ENCODE measurements around the gene WARS2.

GRCh38 chr1:119187416-119187815 is 47.0 kb upstream of the WARS2 start:
- TF ChIP-seq CTCF (IDR thresholded peaks at IDR 0.05) (no peak), EP300 (IDR thresholded peaks at IDR 0.05) (no peak), POLR2A (IDR thresholded peaks at IDR 0.05) (no peak)

Data from suprapubic skin (tissue), 3 donors.